ENCODE results near the gene TNS1.
"Not testable (repeated sequence)": the region's sequence is repeated elsewhere in the genome, so short reads cannot be mapped to it uniquely, and the experiment has no call there.

TNS1 gene

GRCh38 chr2:218021536-218022071, 18.8 kb upstream of the TNS1 start:
- H3K4me1 ChIP-seq (ENCODE audit: control insufficient read depth, insufficient read depth, low read length), result peaks cover 12% of the 10 kb centered on the region

DNA sequence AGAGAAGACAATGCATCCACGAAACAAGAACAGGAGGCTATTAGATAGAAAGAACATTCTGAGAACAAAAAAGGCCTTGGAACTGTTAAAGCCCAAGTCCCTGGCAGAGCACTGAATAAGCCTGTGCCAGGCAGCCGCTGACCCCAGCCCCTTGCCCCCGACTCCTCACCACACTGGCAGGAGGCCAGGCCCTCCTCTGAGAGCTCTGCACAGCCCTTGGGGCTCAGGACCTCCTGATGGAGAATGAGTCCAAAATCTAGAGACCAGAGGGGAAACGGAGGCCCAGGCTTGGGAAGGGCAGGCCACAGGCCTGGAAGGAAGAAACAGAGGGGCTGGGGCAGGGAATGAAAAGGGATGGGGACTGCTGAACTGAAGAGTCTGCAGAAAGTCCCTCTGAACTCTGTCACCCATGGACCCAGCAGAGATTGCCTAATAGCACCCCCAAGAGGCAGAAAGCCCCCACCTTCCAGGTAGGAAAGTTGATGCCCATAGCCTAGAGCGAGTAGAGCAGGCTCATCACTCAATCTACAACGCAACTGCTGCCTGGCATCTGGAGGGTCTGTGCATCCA, 18.3 kb upstream of the TNS1 start:
- no peak overlapping the region for H3K4me3 ChIP-seq (ENCODE audit: low read length)
- no peaks in the 10 kb centered on the region for H3K36me3 ChIP-seq (ENCODE audit: insufficient read depth, low read length)
- H3K27me3 ChIP-seq (ENCODE audit: control insufficient read depth, insufficient read depth, low read length), result no peaks in the 10 kb centered on the region
- H3K9ac ChIP-seq (ENCODE audit: low read depth, low read length), result no peak overlapping the region
- no peak overlapping the region for H3K4me2 ChIP-seq (ENCODE audit: low read length)
- H3K9me3 ChIP-seq (replicated peaks; ENCODE audit: low read length), result no peaks in the 10 kb centered on the region
- H3K4me1 ChIP-seq (ENCODE audit: control insufficient read depth, insufficient read depth, low read length), result peaks cover 12% of the 10 kb centered on the region

More at GRCh38 chr2:218021536-218022071, 18.8 kb upstream of the TNS1 start:
- Histone ChIP-seq H3K4me2 (ENCODE audit: low read length) (no peak overlapping the region), H3K9ac (ENCODE audit: low read depth, low read length) (no peak overlapping the region), H3K4me3 (ENCODE audit: low read length) (no peak overlapping the region), H3K9me3 (replicated peaks; ENCODE audit: low read length) (no peaks in the 10 kb centered on the region), H3K36me3 (ENCODE audit: insufficient read depth, low read length) (no peaks in the 10 kb centered on the region), H3K27me3 (ENCODE audit: control insufficient read depth, insufficient read depth, low read length) (no peaks in the 10 kb centered on the region)

- Histone ChIP-seq H3K9ac (ENCODE audit: low read depth, low read length) (no peak overlapping the region), H3K4me1 (ENCODE audit: control insufficient read depth, insufficient read depth, low read length) (peaks cover 12% of the 10 kb centered on the region)
Measured at GRCh38 chr2:218020281-218020680, 17.5 kb upstream of the TNS1 start.

DNA sequence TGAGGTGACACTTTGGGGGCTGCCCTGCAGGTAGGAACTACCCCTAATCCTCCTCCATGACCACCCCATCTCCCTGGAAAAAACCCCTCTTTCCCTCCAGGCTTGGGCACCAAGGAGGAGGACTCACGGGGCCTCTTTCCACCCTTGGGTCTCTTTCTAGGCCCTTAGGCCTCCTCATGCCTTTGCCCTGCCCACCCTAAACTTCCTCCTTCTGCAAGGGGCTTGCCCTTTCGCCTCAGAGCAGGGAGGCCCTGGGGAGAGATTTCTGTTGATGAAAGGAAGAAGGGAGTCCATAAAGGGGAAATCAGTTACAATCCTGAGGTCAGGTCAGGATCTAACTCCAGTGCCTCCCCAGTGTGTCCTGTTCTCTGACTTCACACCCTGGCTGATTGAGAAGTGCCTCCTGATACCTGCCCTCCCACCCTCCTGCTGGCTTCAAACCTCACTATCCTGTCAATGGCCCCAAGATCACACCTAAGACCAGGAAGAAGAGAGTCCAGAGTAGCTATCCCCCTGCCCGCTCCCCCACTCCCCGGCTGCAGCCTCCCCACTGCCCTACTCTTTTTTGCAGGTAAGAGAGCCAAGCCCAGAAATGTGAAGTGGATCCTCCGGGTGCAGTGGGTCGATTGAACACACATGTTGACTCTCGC, 16.7 kb upstream of the TNS1 start:
- no peaks in the 10 kb centered on the region for H3K9me3 ChIP-seq (replicated peaks; ENCODE audit: low read length)
- no peak overlapping the region for H3K9ac ChIP-seq (ENCODE audit: low read depth, low read length)
- H3K4me1 ChIP-seq (ENCODE audit: control insufficient read depth, insufficient read depth, low read length), result peaks cover 12% of the 10 kb centered on the region
- H3K4me3 ChIP-seq (ENCODE audit: low read length), result no peak overlapping the region
- no peaks in the 10 kb centered on the region for H3K36me3 ChIP-seq (ENCODE audit: insufficient read depth, low read length)
- H3K27me3 ChIP-seq (ENCODE audit: control insufficient read depth, insufficient read depth, low read length), result no peaks in the 10 kb centered on the region
- no peak overlapping the region for H3K4me2 ChIP-seq (ENCODE audit: low read length)

More at GRCh38 chr2:218020281-218020680, 17.5 kb upstream of the TNS1 start:
- Histone ChIP-seq H3K4me3 (ENCODE audit: low read length) (no peak overlapping the region), H3K4me2 (ENCODE audit: low read length) (no peak overlapping the region), H3K27me3 (ENCODE audit: control insufficient read depth, insufficient read depth, low read length) (no peaks in the 10 kb centered on the region), H3K9me3 (replicated peaks; ENCODE audit: low read length) (no peaks in the 10 kb centered on the region), H3K36me3 (ENCODE audit: insufficient read depth, low read length) (no peaks in the 10 kb centered on the region)

DNA sequence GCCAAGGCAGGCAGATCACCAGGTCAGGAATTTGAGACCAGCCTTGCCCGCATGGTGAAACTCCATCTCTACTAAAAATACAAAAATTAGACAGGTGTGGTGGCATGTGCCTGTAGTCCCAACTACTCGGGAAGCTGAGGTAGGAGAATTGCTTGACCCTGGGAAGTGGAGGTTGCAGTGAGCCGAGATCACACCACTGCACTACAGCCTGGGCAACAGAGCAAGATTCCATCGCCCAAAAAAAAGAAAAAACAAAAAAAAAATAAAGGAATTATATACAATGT, 16.0 kb upstream of the TNS1 start:
- not testable (repeated sequence) for H3K9me3 ChIP-seq (replicated peaks; ENCODE audit: low read length); H3K27me3 ChIP-seq (ENCODE audit: control insufficient read depth, insufficient read depth, low read length); H3K4me3 ChIP-seq (ENCODE audit: low read length); H3K36me3 ChIP-seq (ENCODE audit: insufficient read depth, low read length); H3K9ac ChIP-seq (ENCODE audit: low read depth, low read length); H3K4me2 ChIP-seq (ENCODE audit: low read length)
- peaks cover 12% of the 10 kb centered on the region for H3K4me1 ChIP-seq (ENCODE audit: control insufficient read depth, insufficient read depth, low read length)

- Histone ChIP-seq H3K9me3 (replicated peaks; ENCODE audit: low read length) (no peaks in the 10 kb centered on the region), H3K4me2 (ENCODE audit: low read length) (no peak overlapping the region), H3K36me3 (ENCODE audit: insufficient read depth, low read length) (no peaks in the 10 kb centered on the region), H3K27me3 (ENCODE audit: control insufficient read depth, insufficient read depth, low read length) (no peaks in the 10 kb centered on the region), H3K9ac (ENCODE audit: low read depth, low read length) (no peak overlapping the region), H3K4me3 (ENCODE audit: low read length) (no peak overlapping the region), H3K4me1 (ENCODE audit: control insufficient read depth, insufficient read depth, low read length) (peaks cover 12% of the 10 kb centered on the region)
Measured at GRCh38 chr2:218017211-218018053, 14.6 kb upstream of the TNS1 start.

DNA sequence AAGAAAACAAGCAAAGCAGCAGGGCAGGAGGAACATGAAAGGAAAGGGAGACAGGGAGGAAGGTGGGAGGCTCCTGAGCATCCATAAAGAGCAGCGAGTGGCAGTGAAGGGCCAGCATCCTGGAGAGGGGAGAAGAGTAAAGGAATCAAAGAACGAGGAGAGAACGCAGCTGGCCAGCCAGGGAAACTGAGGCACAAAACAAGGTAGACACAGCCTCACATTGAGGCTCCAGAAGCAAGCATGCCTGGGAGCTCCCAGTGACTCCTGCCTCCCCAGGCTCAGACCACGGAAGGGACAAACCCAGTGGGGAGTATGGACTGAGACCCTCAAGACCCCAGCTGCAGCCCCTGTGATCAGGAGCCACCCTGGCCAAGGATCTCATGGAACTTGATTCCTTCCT, 14.0 kb upstream of the TNS1 start:
- Histone ChIP-seq H3K9me3 (replicated peaks; ENCODE audit: low read length) (no peaks in the 10 kb centered on the region), H3K4me1 (ENCODE audit: control insufficient read depth, insufficient read depth, low read length) (peaks cover 12% of the 10 kb centered on the region), H3K27me3 (ENCODE audit: control insufficient read depth, insufficient read depth, low read length) (no peaks in the 10 kb centered on the region), H3K9ac (ENCODE audit: low read depth, low read length) (no peak overlapping the region), H3K4me3 (ENCODE audit: low read length) (no peak overlapping the region), H3K36me3 (ENCODE audit: insufficient read depth, low read length) (no peaks in the 10 kb centered on the region), H3K4me2 (ENCODE audit: low read length) (no peak overlapping the region)

DNA sequence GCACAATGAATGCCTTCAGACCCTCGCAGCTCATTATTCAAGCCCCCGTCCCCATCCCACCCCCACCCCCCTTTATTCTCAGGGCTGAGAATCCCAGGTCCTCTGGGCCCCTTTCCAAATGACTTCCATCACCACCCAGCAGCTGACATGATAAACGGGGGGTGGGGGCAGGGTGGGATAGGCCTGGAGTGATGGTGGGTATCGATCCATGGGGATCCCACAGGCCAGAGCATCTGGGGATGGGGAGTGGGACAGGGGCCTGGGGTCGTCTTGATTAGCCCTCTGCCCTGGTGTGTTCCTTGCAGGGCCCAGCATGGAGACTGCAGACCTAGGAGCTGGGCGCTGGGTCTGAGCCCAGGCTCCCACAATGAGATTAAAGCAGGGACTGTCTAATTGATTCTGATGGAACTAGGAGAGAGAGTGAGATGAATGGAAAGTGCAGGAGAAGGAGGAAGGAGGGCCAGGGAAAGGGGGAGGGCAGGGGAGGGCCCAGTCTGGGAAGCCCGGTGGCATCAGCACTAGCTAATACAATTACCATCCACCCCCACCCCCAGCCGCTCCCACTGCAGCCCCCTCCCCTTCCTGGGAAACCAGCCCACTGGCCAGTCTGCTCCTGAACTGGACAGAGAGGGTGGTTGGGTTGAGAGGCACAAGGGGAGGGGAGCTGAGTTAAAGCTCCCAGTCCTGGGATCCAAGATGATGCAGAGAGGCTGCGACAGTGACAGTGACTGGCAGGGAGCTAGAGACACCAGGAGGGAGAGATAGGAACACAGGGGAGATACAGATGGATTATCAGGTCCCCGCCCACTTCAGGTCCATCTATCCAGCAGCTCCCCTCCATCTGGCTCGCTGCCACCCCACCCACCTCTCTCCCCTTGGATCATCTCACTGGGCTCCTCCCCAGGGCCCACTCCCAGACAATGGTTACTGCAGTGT, 13.1 kb upstream of the TNS1 start:
- Histone ChIP-seq H3K4me1 (ENCODE audit: control insufficient read depth, insufficient read depth, low read length) (peaks cover 12% of the 10 kb centered on the region), H3K4me3 (ENCODE audit: low read length) (no peak overlapping the region)

GRCh38 chr2:218014706-218015585, 12.2 kb upstream of the TNS1 start:
- no peak overlapping the region for H3K9ac ChIP-seq (ENCODE audit: low read depth, low read length)
- H3K36me3 ChIP-seq (ENCODE audit: insufficient read depth, low read length), result no peaks in the 10 kb centered on the region
- no peak overlapping the region for H3K4me3 ChIP-seq (ENCODE audit: low read length)
- peaks cover 17% of the 10 kb centered on the region for H3K4me1 ChIP-seq (ENCODE audit: control insufficient read depth, insufficient read depth, low read length)
- H3K9me3 ChIP-seq (replicated peaks; ENCODE audit: low read length), result no peaks in the 10 kb centered on the region
- no peak overlapping the region for H3K4me2 ChIP-seq (ENCODE audit: low read length)
- H3K27me3 ChIP-seq (ENCODE audit: control insufficient read depth, insufficient read depth, low read length), result no peaks in the 10 kb centered on the region

More for the DNA sequence above, 13.1 kb upstream of the TNS1 start:
- Histone ChIP-seq H3K36me3 (ENCODE audit: insufficient read depth, low read length) (no peaks in the 10 kb centered on the region), H3K4me2 (ENCODE audit: low read length) (no peak overlapping the region), H3K27me3 (ENCODE audit: control insufficient read depth, insufficient read depth, low read length) (no peaks in the 10 kb centered on the region), H3K9ac (ENCODE audit: low read depth, low read length) (no peak overlapping the region), H3K9me3 (replicated peaks; ENCODE audit: low read length) (no peaks in the 10 kb centered on the region)

DNA sequence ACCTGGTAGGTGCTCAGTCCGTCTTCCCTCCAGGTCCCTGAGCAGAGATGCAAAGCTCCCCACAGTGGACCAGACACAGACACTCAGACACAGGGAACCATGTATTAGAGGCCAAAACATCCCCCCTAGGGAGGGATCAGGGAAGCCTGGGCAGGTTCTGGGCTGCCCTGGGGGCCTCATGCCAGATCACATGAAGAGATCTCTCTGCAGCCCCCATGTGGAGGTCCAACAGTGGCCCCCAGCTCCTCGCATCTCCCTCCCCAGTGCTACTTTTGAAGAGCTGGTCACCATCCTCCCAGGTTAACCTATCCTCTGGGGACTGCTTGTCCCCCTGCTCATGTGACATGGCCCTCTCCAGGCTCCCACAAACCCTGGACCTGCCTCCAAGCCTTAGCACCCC, 10.5 kb upstream of the TNS1 start:
- Histone ChIP-seq H3K4me3 (ENCODE audit: low read length) (no peak overlapping the region), H3K36me3 (ENCODE audit: insufficient read depth, low read length) (no peaks in the 10 kb centered on the region), H3K9ac (ENCODE audit: low read depth, low read length) (no peak overlapping the region), H3K9me3 (replicated peaks; ENCODE audit: low read length) (no peaks in the 10 kb centered on the region), H3K4me1 (ENCODE audit: control insufficient read depth, insufficient read depth, low read length) (peaks cover 26% of the 10 kb centered on the region), H3K27me3 (ENCODE audit: control insufficient read depth, insufficient read depth, low read length) (no peaks in the 10 kb centered on the region), H3K4me2 (ENCODE audit: low read length) (no peak overlapping the region)
